HEK293 (cell line): ENCODE results near the gene MGAT4B.

Source experiments
- CTCF ChIA-PET: fragments of 350-600 bp; formaldehyde crosslinking; extraction: SDS; loops from one replicate; lab custom pipeline; 2021; ENCODE audit warnings: antibody characterized with exemption; lab: Yijun Ruan, JAX
- POLR2A ChIA-PET: fragments of 300-600 bp; formaldehyde crosslinking; extraction: SDS; loops from one replicate; lab custom pipeline; 2020; ENCODE audit warnings: antibody characterized with exemption, inconsistent platforms; lab: Yijun Ruan, JAX
- H3K27ac ChIP-seq: fragments of 200-500 bp; sonication (Bioruptor generic); 2 replicates; pipeline ENCODE4 v1.5.1; 2014; ENCODE audit warnings: low read depth, low read length, control low read depth, inconsistent platforms; ENCODE audit errors: extremely low read depth
- H3K36me3 ChIP-seq, 2 experiments: fragments of 200-500 bp in 1 of 2; sonication (Bioruptor generic) in 1 of 2; 1 replicate in 1 of 2; 2 replicates in 1 of 2; pipeline ENCODE4 v1.5.1; 2014 to 2017; ENCODE audit warnings: inconsistent platforms in 2 of 2, low read length in 2 of 2; ENCODE audit not compliant: control insufficient read depth in 2 of 2, insufficient read depth in 1 of 2
- H3K4me1 ChIP-seq: fragments of 200-500 bp; sonication (Bioruptor generic); 2 replicates; pipeline ENCODE4 v1.5.1; 2014; ENCODE audit warnings: mild to moderate bottlenecking, low read length, inconsistent platforms; ENCODE audit not compliant: control insufficient read depth, insufficient read depth
- H3K4me3 ChIP-seq: 2 replicates; pipeline ENCODE4 v1.5.1; 2011; ENCODE audit warnings: low read depth, mild to moderate bottlenecking, control low read depth, low read length, moderate library complexity
- H3K9me3 ChIP-seq: fragments of 200-500 bp; sonication (Bioruptor generic); 2 replicates; pipeline ENCODE4 v1.5.1; 2014; ENCODE audit warnings: low read depth, low read length, inconsistent platforms; ENCODE audit not compliant: control insufficient read depth, insufficient read depth
- GLIS1 ChIP-seq: fragments of 450-650 bp; formaldehyde crosslinking; IDR thresholded peaks from 2 replicates; pipeline ENCODE4 v1.5.1; 2016; ENCODE audit warnings: missing biosample characterization, missing genetic modification characterization
- KLF8 ChIP-seq: fragments of 450-650 bp; formaldehyde crosslinking; IDR thresholded peaks from 2 replicates; pipeline ENCODE4 v1.5.1; 2016; ENCODE audit warnings: missing biosample characterization, missing genetic modification characterization
- REST ChIP-seq: fragments of 450-650 bp; formaldehyde crosslinking; IDR thresholded peaks from 2 replicates; pipeline ENCODE4 v1.5.1; 2016; ENCODE audit warnings: missing biosample characterization, missing genetic modification characterization
- SCRT1 ChIP-seq: fragments of 450-650 bp; formaldehyde crosslinking; IDR thresholded peaks from 2 replicates; pipeline ENCODE4 v1.5.1; 2016; ENCODE audit warnings: missing biosample characterization, missing genetic modification characterization, borderline replicate concordance
- ZBTB8A ChIP-seq: fragments of 450-650 bp; formaldehyde crosslinking; IDR thresholded peaks from 2 replicates; pipeline ENCODE4 v1.5.1; 2016; ENCODE audit warnings: missing biosample characterization, missing genetic modification characterization
- ZIC2 ChIP-seq: fragments of 450-650 bp; formaldehyde crosslinking; IDR thresholded peaks from 2 replicates; pipeline ENCODE4 v1.5.1; 2016; ENCODE audit warnings: missing biosample characterization, missing genetic modification characterization
- ZNF223 ChIP-seq: fragments of 450-650 bp; formaldehyde crosslinking; IDR thresholded peaks from 2 replicates; pipeline ENCODE4 v1.5.1; 2016; ENCODE audit warnings: missing biosample characterization, missing genetic modification characterization
- ZNF239 ChIP-seq: fragments of 450-650 bp; formaldehyde crosslinking; IDR thresholded peaks from 2 replicates; pipeline ENCODE4 v1.5.1; 2016; ENCODE audit warnings: missing biosample characterization, missing genetic modification characterization
- ZNF350 ChIP-seq: fragments of 450-650 bp; formaldehyde crosslinking; IDR thresholded peaks from 2 replicates; pipeline ENCODE4 v1.5.0; 2017; ENCODE audit warnings: missing biosample characterization, mild to moderate bottlenecking, missing genetic modification characterization
- ZNF366 ChIP-seq: fragments of 450-650 bp; formaldehyde crosslinking; conservative IDR thresholded peaks from 2 replicates; pipeline ENCODE4 v1.5.1; 2016; ENCODE audit warnings: missing biosample characterization, missing genetic modification characterization
- ZNF518A ChIP-seq: fragments of 450-650 bp; formaldehyde crosslinking; conservative IDR thresholded peaks from 2 replicates; pipeline ENCODE4 v1.5.1; 2016; ENCODE audit warnings: low read depth, missing biosample characterization, missing genetic modification characterization
- ZNF548 ChIP-seq: fragments of 450-650 bp; formaldehyde crosslinking; IDR thresholded peaks from 2 replicates; pipeline ENCODE4 v1.5.1; 2016; ENCODE audit warnings: missing biosample characterization, missing genetic modification characterization
- ZNF600 ChIP-seq: fragments of 450-650 bp; formaldehyde crosslinking; IDR thresholded peaks from 2 replicates; pipeline ENCODE4 v1.5.1; 2016; ENCODE audit warnings: missing biosample characterization, missing genetic modification characterization
- ZNF639 ChIP-seq: fragments of 450-650 bp; formaldehyde crosslinking; IDR thresholded peaks from 2 replicates; pipeline ENCODE4 v1.5.1; 2016; ENCODE audit warnings: missing biosample characterization, missing genetic modification characterization
- ZNF654 ChIP-seq: fragments of 450-650 bp; formaldehyde crosslinking; IDR thresholded peaks from 2 replicates; pipeline ENCODE4 v1.5.1; 2016; ENCODE audit warnings: low read depth, missing biosample characterization, missing genetic modification characterization
- ZNF701 ChIP-seq: fragments of 450-650 bp; formaldehyde crosslinking; IDR thresholded peaks from 2 replicates; pipeline ENCODE4 v1.5.1; 2016; ENCODE audit warnings: missing biosample characterization, missing genetic modification characterization
- TF ChIP-seq, protein P1 (sequence below): fragments of 450-650 bp; formaldehyde crosslinking; IDR thresholded peaks from 2 replicates; pipeline ENCODE4 v1.5.1; 2016; ENCODE audit warnings: missing biosample characterization, missing genetic modification characterization

Gene MGAT4B

GRCh38 chr5:179801304-179802206, 5.1 kb downstream of the MGAT4B start:
- POLR2A ChIA-PET = interaction anchor here (0.6 to 1.2 kb wide), 2 partner anchors 10 to 133 kb away, joined by 3 read pairs; no protein-coding TSS in a partner anchor
- no peaks in the 10 kb centered on the region for H3K9me3 ChIP-seq
- H3K4me1 ChIP-seq = peaks cover 22% of the 10 kb centered on the region
- TF ChIP-seq ZNF701 (tag by site-specific recombination) (no peak), ZNF223 (tag by site-specific recombination) (no peak), ZNF654 (tag by site-specific recombination) (peak; percentile 50), ZIC2 (peak; percentile 28; the same call in 1 of the 2 replicates), SCRT1 (tag by site-specific recombination) (no peak), ZNF600 (peak; percentile 69), ZNF548 (no peak), ZNF239 (tag by site-specific recombination) (0 out of 2 replicates have a peak, but pooled peaks have one; percentile 35), ZNF350 (no peak), KLF8 (tag by site-specific recombination) (no peak), ZNF639 (tag by site-specific recombination) (no peak), ZBTB8A (tag by site-specific recombination) (0 out of 2 replicates have a peak, but pooled peaks have one; percentile 14), ZNF518A (tag by site-specific recombination) (no peak)
- TF ChIP-seq, protein P1, sequence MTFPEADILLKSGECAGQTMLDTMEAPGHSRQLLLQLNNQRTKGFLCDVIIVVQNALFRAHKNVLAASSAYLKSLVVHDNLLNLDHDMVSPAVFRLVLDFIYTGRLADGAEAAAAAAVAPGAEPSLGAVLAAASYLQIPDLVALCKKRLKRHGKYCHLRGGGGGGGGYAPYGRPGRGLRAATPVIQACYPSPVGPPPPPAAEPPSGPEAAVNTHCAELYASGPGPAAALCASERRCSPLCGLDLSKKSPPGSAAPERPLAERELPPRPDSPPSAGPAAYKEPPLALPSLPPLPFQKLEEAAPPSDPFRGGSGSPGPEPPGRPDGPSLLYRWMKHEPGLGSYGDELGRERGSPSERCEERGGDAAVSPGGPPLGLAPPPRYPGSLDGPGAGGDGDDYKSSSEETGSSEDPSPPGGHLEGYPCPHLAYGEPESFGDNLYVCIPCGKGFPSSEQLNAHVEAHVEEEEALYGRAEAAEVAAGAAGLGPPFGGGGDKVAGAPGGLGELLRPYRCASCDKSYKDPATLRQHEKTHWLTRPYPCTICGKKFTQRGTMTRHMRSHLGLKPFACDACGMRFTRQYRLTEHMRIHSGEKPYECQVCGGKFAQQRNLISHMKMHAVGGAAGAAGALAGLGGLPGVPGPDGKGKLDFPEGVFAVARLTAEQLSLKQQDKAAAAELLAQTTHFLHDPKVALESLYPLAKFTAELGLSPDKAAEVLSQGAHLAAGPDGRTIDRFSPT (tag by site-specific recombination) = no peak
- TF ChIP-seq, all 188 proteins: peak for 5
- CTCF ChIA-PET = interaction anchor here (0.6 kb wide), 1 partner anchor 107 kb away, joined by 3 read pairs; no protein-coding TSS in a partner anchor
- Histone ChIP-seq H3K4me3 (no peak overlapping the region), H3K27ac (no peak overlapping the region), H3K36me3 (peaks cover 0 to 63% of the 10 kb centered on the region in 2 experiments; a peak in 1 of 3 replicates)

GRCh38 chr5:179800696-179801201, 5.9 kb downstream of the MGAT4B start:
- peaks cover 0 to 63% of the 10 kb centered on the region in 2 experiments; a peak in 1 of 3 replicates for H3K36me3 ChIP-seq

More at GRCh38 chr5:179800696-179801201, 5.9 kb downstream of the MGAT4B start:
- Histone ChIP-seq H3K27ac (no peak overlapping the region), H3K4me3 (no peak overlapping the region), H3K9me3 (no peaks in the 10 kb centered on the region), H3K4me1 (peaks cover 22% of the 10 kb centered on the region)
- CTCF ChIA-PET = interaction anchor here (1.1 kb wide), 1 partner anchor 37 kb away, joined by 4 read pairs; no protein-coding TSS in a partner anchor
- no peak for TF ChIP-seq REST (tag by site-specific recombination)
- no peak for TF ChIP-seq ZNF366
- TF ChIP-seq GLIS1 (tag by site-specific recombination) = peak; percentile 18; the same call in 1 of the 2 replicates
- POLR2A ChIA-PET = interaction anchor here (0.6 kb wide), 1 partner anchor 132 kb away, joined by 3 read pairs; no protein-coding TSS in a partner anchor
